DND-41 (cell line): ENCODE results near the gene PER1.

ENCODE experiments used
- CTCF ChIP-seq: IDR thresholded peaks from 2 replicates; pipeline ENCODE4 v1.5.1; 2012; ENCODE audit warnings: borderline replicate concordance, low read length, moderate library complexity, mild to moderate bottlenecking; ENCODE audit not compliant: poor library complexity, severe bottlenecking; ENCODE audit errors: extremely low read depth
- EZH2 ChIP-seq: IDR thresholded peaks from 3 replicates; pipeline ENCODE4 v1.6.1; 2012; ENCODE audit warnings: borderline replicate concordance, low read depth, mild to moderate bottlenecking, moderate library complexity, low read length, inconsistent platforms; ENCODE audit not compliant: severe bottlenecking

- peak; percentile 57 for TF ChIP-seq CTCF
- TF ChIP-seq EZH2: no peak
Measured at GRCh38 chr17:8186787-8187516, 34.7 kb upstream of the PER1 start.
